ENCODE results near the gene SLC5A11. TPM values are rescaled to one million over a fixed set of nuclear protein-coding genes. Genes with fewer than 3 reads are reported as not detected.
A peak's percentile ranks its signal among the peaks of the same experiment; 100 is the strongest.

SLC5A11 gene
- total RNA-seq, 1 experiment from 2014 or later = 0.47 TPM

DNA sequence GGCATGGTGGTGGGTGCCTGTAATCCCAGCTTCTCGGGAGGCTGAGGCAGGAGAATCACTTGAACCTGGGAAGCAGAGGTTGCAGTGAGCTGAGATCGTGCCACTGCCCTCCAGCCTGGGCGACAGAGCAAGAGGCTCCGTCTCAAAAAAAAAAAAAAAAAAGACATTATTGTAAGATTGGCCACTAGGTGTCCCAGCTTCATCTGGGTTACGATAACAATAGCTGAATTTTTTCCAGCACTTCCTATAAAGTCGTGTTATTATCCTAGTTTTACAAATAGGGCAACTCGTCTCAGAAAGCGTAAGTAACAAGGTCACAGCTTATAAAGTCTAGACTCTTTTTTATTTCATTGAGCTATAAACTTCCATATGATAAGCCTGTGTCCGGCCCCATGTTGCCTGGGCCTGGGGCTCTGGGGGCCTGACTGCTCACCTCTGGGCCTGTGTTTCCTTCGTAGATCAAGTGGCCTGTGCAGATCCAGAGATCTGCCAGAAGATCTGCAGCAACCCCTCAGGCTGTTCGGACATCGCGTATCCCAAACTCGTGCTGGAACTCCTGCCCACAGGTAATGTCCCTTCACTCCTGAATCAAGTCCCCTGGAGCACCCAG is 60.5 kb downstream of the SLC5A11 start:
- Histone ChIP-seq H3K36me3 (ENCODE audit: control insufficient read depth in 1 of 2, insufficient read depth in 2 of 2, low read length in 2 of 2) (no peaks in the 10 kb centered on the region), H2AFZ (ENCODE audit: low read depth, low read length, poor library complexity, severe bottlenecking) (peak overlapping the region; percentile 15), H3K4me2 (ENCODE audit: low read length) (peak overlapping the region; percentile 19; the same call in 1 of the 2 replicates), H3K79me2 (ENCODE audit: insufficient read depth, low read length) (no peaks in the 10 kb centered on the region), H3K9me3 (ENCODE audit: control insufficient read depth in 1 of 2, insufficient read depth in 1 of 2, low read depth in 1 of 2, low read length in 2 of 2) (no peaks in the 10 kb centered on the region), H3K4me3 (replicated peaks in 1 of 2; ENCODE audit: low read depth in 1 of 2, low read length in 2 of 2) (no peak overlapping the region), H4K20me1 (ENCODE audit: insufficient read depth) (no peaks in the 10 kb centered on the region), H3K9ac (ENCODE audit: low read length) (no peak overlapping the region), H3K4me1 (ENCODE audit: control insufficient read depth in 1 of 2, insufficient read depth in 2 of 2, low read length in 2 of 2) (no peaks in the 10 kb centered on the region), H3K27ac (ENCODE audit: low read depth, low read length) (no peak overlapping the region), H3K9me2 (ENCODE audit: insufficient read depth) (no peaks in the 10 kb centered on the region), H3K27me3 (ENCODE audit: insufficient read depth, low read length) (no peaks in the 10 kb centered on the region)
- intact Hi-C loops (cut with micrococcal nuclease) = loop anchor here (2.0 kb wide), 1 partner anchor 200 kb away; no protein-coding TSS in a partner anchor
- ATAC-seq (peak; percentile 73), DNase-seq (ENCODE audit: low read depth, low spot score) (peak; percentile 19)
- RAD21 ChIA-PET (ENCODE audit: low non-redundant PET in 1 of 2, low total read pairs in 2 of 2, uncharacterized antibody in 2 of 2, unreplicated experiment in 2 of 2) = no interaction called here
- POLR2A ChIA-PET = interaction anchor here (1.2 kb wide), 1 partner anchor 23 kb away, joined by 3 read pairs; no protein-coding TSS in a partner anchor
- TF ChIP-seq RAD21 (IDR thresholded peaks at IDR 0.05; ENCODE audit: low read depth) (peak; percentile 46; the same call in 1 of the 2 replicates), SP1 (IDR thresholded peaks at IDR 0.05; ENCODE audit: low read depth) (no peak), TCF7L2 (IDR thresholded peaks at IDR 0.05; ENCODE audit: borderline replicate concordance, extremely low read depth, insufficient read depth, insufficient read length) (no peak)
- TF ChIP-seq, protein P1, sequence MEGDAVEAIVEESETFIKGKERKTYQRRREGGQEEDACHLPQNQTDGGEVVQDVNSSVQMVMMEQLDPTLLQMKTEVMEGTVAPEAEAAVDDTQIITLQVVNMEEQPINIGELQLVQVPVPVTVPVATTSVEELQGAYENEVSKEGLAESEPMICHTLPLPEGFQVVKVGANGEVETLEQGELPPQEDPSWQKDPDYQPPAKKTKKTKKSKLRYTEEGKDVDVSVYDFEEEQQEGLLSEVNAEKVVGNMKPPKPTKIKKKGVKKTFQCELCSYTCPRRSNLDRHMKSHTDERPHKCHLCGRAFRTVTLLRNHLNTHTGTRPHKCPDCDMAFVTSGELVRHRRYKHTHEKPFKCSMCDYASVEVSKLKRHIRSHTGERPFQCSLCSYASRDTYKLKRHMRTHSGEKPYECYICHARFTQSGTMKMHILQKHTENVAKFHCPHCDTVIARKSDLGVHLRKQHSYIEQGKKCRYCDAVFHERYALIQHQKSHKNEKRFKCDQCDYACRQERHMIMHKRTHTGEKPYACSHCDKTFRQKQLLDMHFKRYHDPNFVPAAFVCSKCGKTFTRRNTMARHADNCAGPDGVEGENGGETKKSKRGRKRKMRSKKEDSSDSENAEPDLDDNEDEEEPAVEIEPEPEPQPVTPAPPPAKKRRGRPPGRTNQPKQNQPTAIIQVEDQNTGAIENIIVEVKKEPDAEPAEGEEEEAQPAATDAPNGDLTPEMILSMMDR (IDR thresholded peaks at IDR 0.05 in 2 of 3, conservative IDR thresholded peaks at IDR 0.05 in 1 of 3; ENCODE audit: borderline replicate concordance in 1 of 3, insufficient read depth in 1 of 3, low read depth in 2 of 3, low read length in 2 of 3) = peak; percentile 32 to 54 (median 46); a peak in 3 of 6 replicates
- CTCF ChIA-PET = interaction anchor here (0.7 to 1.9 kb wide), 11 partner anchors 9 to 389 kb away, joined by 3 to 10 read pairs (median 4); no protein-coding TSS in a partner anchor
- no TSS peak for BruUV-seq (replicated peaks)

DNA sequence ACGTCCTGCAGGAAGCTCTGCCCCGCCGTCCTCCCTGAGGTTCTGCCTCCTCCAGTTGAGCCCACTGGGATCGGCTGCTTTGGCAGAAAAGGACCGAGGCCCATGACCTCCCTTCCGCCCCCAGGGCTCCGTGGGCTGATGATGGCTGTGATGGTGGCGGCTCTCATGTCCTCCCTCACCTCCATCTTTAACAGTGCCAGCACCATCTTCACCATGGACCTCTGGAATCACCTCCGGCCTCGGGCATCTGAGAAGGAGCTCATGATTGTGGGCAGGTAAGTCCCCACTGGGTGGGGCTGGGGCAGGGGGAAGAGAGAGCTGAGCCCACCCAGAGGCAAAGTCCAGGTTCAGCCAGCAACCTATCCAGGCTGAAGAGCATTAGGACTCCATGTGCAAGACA is 61.1 kb downstream of the SLC5A11 start:
- no TSS peak for BruUV-seq (replicated peaks)
- TF ChIP-seq EZH2phosphoT487 (IDR thresholded peaks at IDR 0.05; ENCODE audit: borderline replicate concordance) = no peak
- no peak for TF ChIP-seq YY1 (IDR thresholded peaks at IDR 0.05; ENCODE audit: extremely low read depth, insufficient replicate concordance, low read depth, low read length)
- TF ChIP-seq, protein P2, sequence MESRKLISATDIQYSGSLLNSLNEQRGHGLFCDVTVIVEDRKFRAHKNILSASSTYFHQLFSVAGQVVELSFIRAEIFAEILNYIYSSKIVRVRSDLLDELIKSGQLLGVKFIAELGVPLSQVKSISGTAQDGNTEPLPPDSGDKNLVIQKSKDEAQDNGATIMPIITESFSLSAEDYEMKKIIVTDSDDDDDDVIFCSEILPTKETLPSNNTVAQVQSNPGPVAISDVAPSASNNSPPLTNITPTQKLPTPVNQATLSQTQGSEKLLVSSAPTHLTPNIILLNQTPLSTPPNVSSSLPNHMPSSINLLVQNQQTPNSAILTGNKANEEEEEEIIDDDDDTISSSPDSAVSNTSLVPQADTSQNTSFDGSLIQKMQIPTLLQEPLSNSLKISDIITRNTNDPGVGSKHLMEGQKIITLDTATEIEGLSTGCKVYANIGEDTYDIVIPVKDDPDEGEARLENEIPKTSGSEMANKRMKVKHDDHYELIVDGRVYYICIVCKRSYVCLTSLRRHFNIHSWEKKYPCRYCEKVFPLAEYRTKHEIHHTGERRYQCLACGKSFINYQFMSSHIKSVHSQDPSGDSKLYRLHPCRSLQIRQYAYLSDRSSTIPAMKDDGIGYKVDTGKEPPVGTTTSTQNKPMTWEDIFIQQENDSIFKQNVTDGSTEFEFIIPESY (IDR thresholded peaks at IDR 0.05; ENCODE audit: extremely low read depth, insufficient replicate concordance, low read length) = no peak
- no peak for TF ChIP-seq ZNF274 (IDR thresholded peaks at IDR 0.05; ENCODE audit: low read depth, low read length)
- TF ChIP-seq SRF (IDR thresholded peaks at IDR 0.05; ENCODE audit: low read depth) = no peak
- TF ChIP-seq, protein P3, sequence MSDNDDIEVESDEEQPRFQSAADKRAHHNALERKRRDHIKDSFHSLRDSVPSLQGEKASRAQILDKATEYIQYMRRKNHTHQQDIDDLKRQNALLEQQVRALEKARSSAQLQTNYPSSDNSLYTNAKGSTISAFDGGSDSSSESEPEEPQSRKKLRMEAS (IDR thresholded peaks at IDR 0.05) = no peak
- no peak for TF ChIP-seq EZH2 (IDR thresholded peaks at IDR 0.05)
- no peak for TF ChIP-seq SP1 (IDR thresholded peaks at IDR 0.05; ENCODE audit: low read depth)
- no peak for TF ChIP-seq ZFX (IDR thresholded peaks at IDR 0.05)
- no peak for TF ChIP-seq RAD21 (IDR thresholded peaks at IDR 0.05; ENCODE audit: low read depth)
- no peak for TF ChIP-seq CBX3 (IDR thresholded peaks at IDR 0.05; ENCODE audit: low read depth)
- no peaks in the 10 kb centered on the region for H3K9me3 ChIP-seq (ENCODE audit: control insufficient read depth in 1 of 2, insufficient read depth in 1 of 2, low read depth in 1 of 2, low read length in 2 of 2)
- no peak overlapping the region for H3K4me3 ChIP-seq (replicated peaks in 1 of 2; ENCODE audit: low read depth in 1 of 2, low read length in 2 of 2)
- H3K27ac ChIP-seq (ENCODE audit: low read depth, low read length) = no peak overlapping the region
- H3K36me3 ChIP-seq (ENCODE audit: control insufficient read depth in 1 of 2, insufficient read depth in 2 of 2, low read length in 2 of 2) = no peaks in the 10 kb centered on the region
- H2AFZ ChIP-seq (ENCODE audit: low read depth, low read length, poor library complexity, severe bottlenecking) = no peak overlapping the region
- ATAC-seq = no peak
- no peaks in the 10 kb centered on the region for H3K79me2 ChIP-seq (ENCODE audit: insufficient read depth, low read length)
- no peaks in the 10 kb centered on the region for H3K4me1 ChIP-seq (ENCODE audit: control insufficient read depth in 1 of 2, insufficient read depth in 2 of 2, low read length in 2 of 2)
- H3K9me2 ChIP-seq (ENCODE audit: insufficient read depth) = no peaks in the 10 kb centered on the region
- ChIA-PET POLR2A (interaction anchor here (1.2 kb wide), 1 partner anchor 22 kb away, joined by 3 read pairs; no protein-coding TSS in a partner anchor), CTCF (interaction anchor here (0.8 to 1.9 kb wide), 10 partner anchors 10 to 390 kb away, joined by 3 to 10 read pairs (median 5); no protein-coding TSS in a partner anchor), RAD21 (ENCODE audit: low non-redundant PET in 1 of 2, low total read pairs in 2 of 2, uncharacterized antibody in 2 of 2, unreplicated experiment in 2 of 2) (no interaction called here)
- H3K9ac ChIP-seq (ENCODE audit: low read length) = no peak overlapping the region
- no peaks in the 10 kb centered on the region for H4K20me1 ChIP-seq (ENCODE audit: insufficient read depth)
- H3K27me3 ChIP-seq (ENCODE audit: insufficient read depth, low read length) = no peaks in the 10 kb centered on the region
- DNase-seq (ENCODE audit: low read depth, low spot score) = no peak
- no peak overlapping the region for H3K4me2 ChIP-seq (ENCODE audit: low read length)
- intact Hi-C loops (cut with micrococcal nuclease) = loop anchor here (2.0 kb wide), 1 partner anchor 200 kb away; no protein-coding TSS in a partner anchor

Measured in HCT116 (cell line).